Effector memory CD8-positive, alpha-beta T cell (primary cell): ENCODE data around the gene TMX2.
A peak's percentile ranks its signal among the peaks of the same experiment; 100 is the strongest.

Experiments
- ATAC-seq: fragments of 150-1000 bp; cut with Tn5 transposase; replicated peaks from 2 replicates; pipeline ENCODE4 v1.10.0; 2021; ENCODE audit warnings: mild to moderate bottlenecking, moderate library complexity
- DNase-seq, 3 experiments: peaks; one replicate each; pipeline ENCODE4 v3.0.0; 2021
- H3K27ac Mint-ChIP-seq, 2 donors: one replicate each; pipeline ENCODE4 v1.8.0; 2022; ENCODE audit warnings: mild to moderate bottlenecking in 2 of 2, mixed read lengths in 2 of 2, moderate library complexity in 2 of 2
- H3K27me3 Mint-ChIP-seq, 2 donors: one replicate each; pipeline ENCODE4 v1.8.0; 2022; ENCODE audit warnings: mixed read lengths in 2 of 2
- H3K36me3 Mint-ChIP-seq: one replicate; pipeline ENCODE4 v1.8.0; 2022; ENCODE audit warnings: mild to moderate bottlenecking, moderate library complexity, mixed read lengths; ENCODE audit not compliant: insufficient read depth
- H3K4me1 Mint-ChIP-seq, 2 donors: one replicate each; pipeline ENCODE4 v1.8.0; 2022; ENCODE audit warnings: low read depth in 2 of 2, mixed read lengths in 2 of 2
- H3K4me3 Mint-ChIP-seq, 2 donors: one replicate each; pipeline ENCODE4 v1.8.0; 2022; ENCODE audit warnings: mild to moderate bottlenecking in 2 of 2, mixed read lengths in 2 of 2, moderate library complexity in 2 of 2
- H3K9me3 Mint-ChIP-seq, 2 donors: one replicate each; pipeline ENCODE4 v1.8.0; 2022; ENCODE audit warnings: mixed read lengths in 2 of 2

The TMX2 gene

DNA sequence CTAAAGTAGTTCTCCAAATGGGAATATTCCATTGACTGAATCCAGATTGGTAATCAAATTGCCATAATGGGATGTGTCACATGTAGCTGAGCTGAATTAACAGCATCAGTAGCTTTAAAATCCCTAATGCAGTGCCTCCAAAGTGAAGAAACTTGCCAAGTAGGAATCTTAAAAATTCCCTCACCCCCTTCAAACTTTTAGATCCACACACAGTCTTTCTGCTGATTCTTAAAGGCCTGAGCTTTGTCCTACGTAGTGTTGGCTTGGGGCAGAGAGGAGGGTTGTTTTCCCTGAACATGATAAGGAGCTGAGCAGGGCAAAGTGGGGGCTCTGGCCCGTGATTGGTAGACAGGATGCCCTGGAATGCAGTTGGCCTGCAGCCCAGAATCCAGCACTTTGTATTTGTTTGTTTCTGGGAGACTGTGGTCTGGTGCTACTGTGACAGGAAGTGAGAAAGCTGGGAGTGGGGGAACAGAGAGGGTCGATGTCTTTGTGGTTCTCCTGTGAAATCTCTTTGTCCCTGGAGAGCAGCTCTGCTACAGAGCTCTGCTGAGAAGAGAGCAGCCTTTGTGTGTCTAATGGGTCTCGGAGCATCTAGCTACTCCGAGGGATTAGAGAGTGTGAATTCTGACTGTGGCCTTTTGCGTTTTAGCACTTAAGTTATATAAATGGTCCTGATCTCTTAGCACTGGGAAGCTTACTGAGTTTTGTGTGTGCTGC lies 66.1 kb downstream of the TMX2 start:
- no peak overlapping the region for H3K27ac Mint-ChIP-seq
- no peak overlapping the region for H3K4me3 Mint-ChIP-seq
- H3K36me3 Mint-ChIP-seq = no peaks in the 10 kb centered on the region
- ATAC-seq (no peak), DNase-seq (no peak)
- H3K27me3 Mint-ChIP-seq = no peaks in the 10 kb centered on the region
- H3K4me1 Mint-ChIP-seq = peaks cover 6 to 7% of the 10 kb centered on the region in 2 donors
- no peaks in the 10 kb centered on the region for H3K9me3 Mint-ChIP-seq

DNA sequence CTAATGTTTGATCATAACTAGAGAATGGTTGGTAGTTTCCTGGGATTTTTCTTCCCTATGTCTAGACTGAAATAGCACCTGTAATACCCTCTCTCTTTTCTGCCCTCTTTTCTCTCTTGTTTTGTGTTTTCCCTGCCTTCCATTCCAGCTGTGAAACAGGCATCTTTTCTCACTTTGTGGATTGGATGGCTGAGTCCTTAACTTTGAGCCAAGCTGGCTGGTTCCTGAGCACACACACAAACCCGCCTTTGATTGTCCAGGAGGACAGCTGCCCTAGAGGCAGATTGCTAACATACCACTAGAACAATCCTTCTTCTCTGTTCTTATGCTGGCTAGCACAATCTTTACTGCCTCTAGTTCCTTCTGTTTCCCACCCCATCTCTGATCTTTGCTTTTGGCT lies 66.9 kb downstream of the TMX2 start:
- no peak for DNase-seq
- Mint-ChIP-seq H3K4me1 (peaks cover 6 to 7% of the 10 kb centered on the region in 2 donors), H3K27ac (no peak overlapping the region)

DNA sequence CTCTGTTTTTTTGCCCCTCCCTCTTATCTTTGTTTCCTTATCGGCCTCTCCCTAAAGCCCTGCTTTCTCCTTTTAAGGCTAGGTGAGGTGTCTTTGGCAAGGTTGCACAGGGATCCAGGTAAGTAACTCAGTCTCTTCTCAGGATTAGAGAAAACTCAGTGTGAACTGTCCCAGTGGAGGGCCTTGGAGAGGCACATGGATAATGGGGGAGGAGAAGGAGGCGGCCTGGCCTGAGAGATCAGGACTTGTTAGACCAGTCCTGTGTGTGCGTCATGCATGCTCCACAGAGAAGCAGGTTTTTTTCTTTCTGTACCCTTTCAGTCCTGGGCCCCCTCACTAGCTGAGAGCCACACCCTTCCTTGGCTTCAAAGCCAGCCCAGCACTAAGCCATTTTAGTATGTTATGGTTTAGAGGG lies 69.1 kb downstream of the TMX2 start:
- peaks cover 0 to 4% of the 10 kb centered on the region in 2 donors for H3K4me1 Mint-ChIP-seq
- no peak overlapping the region for H3K4me3 Mint-ChIP-seq
- H3K36me3 Mint-ChIP-seq = no peaks in the 10 kb centered on the region
- H3K27ac Mint-ChIP-seq = peak overlapping the region in 1 of 2 donors; percentile 24
- ATAC-seq (no peak), DNase-seq (no peak)
- no peaks in the 10 kb centered on the region for H3K9me3 Mint-ChIP-seq
- no peaks in the 10 kb centered on the region for H3K27me3 Mint-ChIP-seq

More for the DNA sequence above, 66.9 kb downstream of the TMX2 start:
- Mint-ChIP-seq H3K27me3 (no peaks in the 10 kb centered on the region), H3K36me3 (no peaks in the 10 kb centered on the region), H3K4me3 (no peak overlapping the region), H3K9me3 (no peaks in the 10 kb centered on the region)
- ATAC-seq = no peak

- no peak overlapping the region for H3K4me3 Mint-ChIP-seq
- H3K27me3 Mint-ChIP-seq = no peaks in the 10 kb centered on the region
- H3K9me3 Mint-ChIP-seq = no peaks in the 10 kb centered on the region
- no peaks in the 10 kb centered on the region for H3K4me1 Mint-ChIP-seq
- H3K27ac Mint-ChIP-seq = no peak overlapping the region
- DNase-seq = no peak
- no peak for ATAC-seq
- H3K36me3 Mint-ChIP-seq = no peaks in the 10 kb centered on the region
These were observed 72.7 kb downstream of the TMX2 start for GRCh38 chr11:57785072-57785471.

GRCh38 chr11:57786436-57786835 lies 74.0 kb downstream of the TMX2 start:
- ATAC-seq (no peak), DNase-seq (no peak)
- Mint-ChIP-seq H3K4me3 (no peak overlapping the region), H3K27ac (no peak overlapping the region), H3K36me3 (no peaks in the 10 kb centered on the region), H3K9me3 (no peaks in the 10 kb centered on the region), H3K4me1 (peaks cover 2 to 6% of the 10 kb centered on the region in 2 donors), H3K27me3 (no peaks in the 10 kb centered on the region)

DNA sequence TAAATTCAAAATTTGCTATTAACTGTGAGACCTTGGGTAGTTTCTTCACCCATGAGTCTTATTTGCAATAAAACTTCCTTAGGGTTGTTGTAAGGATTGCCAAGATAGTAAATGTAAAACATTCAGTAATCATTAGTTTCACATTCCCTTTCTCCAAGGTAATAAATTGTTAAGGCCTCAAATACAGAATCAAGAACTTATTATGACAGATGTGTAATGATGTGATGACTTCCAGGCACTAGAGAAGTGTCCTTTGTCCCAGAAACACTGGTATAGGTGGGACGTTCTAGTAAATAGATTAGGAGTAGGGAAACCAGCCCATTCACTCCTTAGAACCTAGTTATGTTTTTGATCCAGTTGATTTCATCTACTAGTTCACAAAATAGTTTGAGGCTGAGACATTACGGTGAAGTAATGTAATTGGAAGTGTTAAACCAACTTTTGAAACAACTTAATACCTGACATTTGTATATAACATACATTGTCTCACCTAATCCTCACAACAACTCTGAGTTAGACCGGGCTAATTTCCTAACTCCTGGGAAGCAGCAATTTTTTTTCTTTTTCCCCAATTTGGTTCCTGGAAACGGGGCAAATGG lies 74.7 kb downstream of the TMX2 start:
- H3K27me3 Mint-ChIP-seq = no peaks in the 10 kb centered on the region
- H3K9me3 Mint-ChIP-seq = no peaks in the 10 kb centered on the region
- H3K4me3 Mint-ChIP-seq = no peak overlapping the region
- ATAC-seq (no peak), DNase-seq (no peak)
- peaks cover 3% of the 10 kb centered on the region for H3K36me3 Mint-ChIP-seq
- peaks cover 9 to 11% of the 10 kb centered on the region in 2 donors for H3K4me1 Mint-ChIP-seq
- H3K27ac Mint-ChIP-seq = no peak overlapping the region

GRCh38 chr11:57787920-57788702 lies 75.7 kb downstream of the TMX2 start:
- peaks cover 10% of the 10 kb centered on the region for H3K36me3 Mint-ChIP-seq
- no peaks in the 10 kb centered on the region for H3K27me3 Mint-ChIP-seq
- ATAC-seq (no peak), DNase-seq (no peak)
- peaks cover 14 to 21% of the 10 kb centered on the region in 2 donors for H3K4me1 Mint-ChIP-seq
- H3K9me3 Mint-ChIP-seq = no peaks in the 10 kb centered on the region
- no peak overlapping the region for H3K4me3 Mint-ChIP-seq
- no peak overlapping the region for H3K27ac Mint-ChIP-seq

DNA sequence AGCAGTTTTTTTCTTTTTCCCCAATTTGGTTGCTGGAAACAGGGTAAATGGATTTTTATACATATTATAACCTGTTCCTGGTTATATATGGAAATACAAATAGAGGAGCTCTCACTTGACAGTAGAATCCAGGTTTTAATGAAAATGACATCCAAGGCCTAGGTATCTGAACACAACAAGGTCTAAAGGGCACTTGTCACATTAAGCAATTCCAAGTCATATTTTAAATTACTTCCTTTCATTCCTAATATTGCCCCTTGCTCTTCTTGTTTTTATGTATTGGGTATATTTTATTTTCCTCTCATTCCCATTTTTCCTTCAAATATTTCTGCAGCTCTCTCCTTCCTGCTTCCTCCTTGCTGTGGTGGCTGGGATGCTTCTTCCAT lies 76.3 kb downstream of the TMX2 start:
- DNase-seq (no peak), ATAC-seq (no peak)
- peaks cover 17 to 27% of the 10 kb centered on the region in 2 donors for H3K4me1 Mint-ChIP-seq
- no peak overlapping the region for H3K27ac Mint-ChIP-seq
- no peak overlapping the region for H3K4me3 Mint-ChIP-seq
- no peaks in the 10 kb centered on the region for H3K27me3 Mint-ChIP-seq
- H3K9me3 Mint-ChIP-seq = no peaks in the 10 kb centered on the region
- peaks cover 10% of the 10 kb centered on the region for H3K36me3 Mint-ChIP-seq
